Stomach (tissue), 4 donors: Measurements from ENCODE around the gene PANX3.

Experiments
- EP300 ChIP-seq: sonication (generic); formaldehyde crosslinking; IDR thresholded peaks from one replicate; pipeline ENCODE4 v1.6.1; 2017; ENCODE audit warnings: antibody characterized with exemption
- POLR2A ChIP-seq, 4 donors: fragments of 450-650 bp; IDR thresholded peaks; one replicate each; pipeline ENCODE4 v1.6.1; 2016; ENCODE audit warnings: antibody characterized with exemption in 4 of 4, control low read depth in 2 of 4, mild to moderate bottlenecking in 1 of 4, moderate library complexity in 1 of 4
- POLR2AphosphoS5 ChIP-seq, 3 donors: sonication (generic); formaldehyde crosslinking; IDR thresholded peaks; one replicate each; pipeline ENCODE4 v1.6.1; 2016; ENCODE audit warnings: antibody characterized with exemption in 3 of 3
- TF ChIP-seq, protein P1 (sequence below), 7 experiments: fragments of 450-650 bp in 4 of 7; fragments of 200-600 bp in 3 of 7; sonication (generic) in 3 of 7; IDR thresholded peaks; one replicate each; pipeline ENCODE4 v1.5.1; 2016 to 2019; ENCODE audit warnings: antibody characterized with exemption in 7 of 7, control low read depth in 2 of 7, mild to moderate bottlenecking in 1 of 7

DNA sequence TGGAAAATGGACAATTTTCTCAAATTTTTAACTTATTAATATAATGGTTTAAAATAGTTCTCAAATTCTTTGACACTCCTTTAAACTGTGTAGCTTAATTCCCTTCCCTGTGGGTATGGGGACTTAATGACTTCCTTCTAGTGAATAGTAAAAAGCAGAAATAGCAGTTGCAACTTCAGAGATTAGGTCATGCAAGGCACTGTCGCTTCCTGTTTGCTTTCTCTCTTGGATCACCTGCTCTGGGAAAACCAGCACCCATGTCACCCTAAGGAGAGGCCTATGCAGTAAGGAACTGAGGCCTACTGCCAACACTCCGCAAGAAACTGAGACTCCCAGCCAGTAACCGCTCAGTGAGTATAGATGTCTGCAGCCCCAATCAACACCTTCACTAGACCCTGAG lies 5.5 kb upstream of the PANX3 start:
- TF ChIP-seq, protein P1, sequence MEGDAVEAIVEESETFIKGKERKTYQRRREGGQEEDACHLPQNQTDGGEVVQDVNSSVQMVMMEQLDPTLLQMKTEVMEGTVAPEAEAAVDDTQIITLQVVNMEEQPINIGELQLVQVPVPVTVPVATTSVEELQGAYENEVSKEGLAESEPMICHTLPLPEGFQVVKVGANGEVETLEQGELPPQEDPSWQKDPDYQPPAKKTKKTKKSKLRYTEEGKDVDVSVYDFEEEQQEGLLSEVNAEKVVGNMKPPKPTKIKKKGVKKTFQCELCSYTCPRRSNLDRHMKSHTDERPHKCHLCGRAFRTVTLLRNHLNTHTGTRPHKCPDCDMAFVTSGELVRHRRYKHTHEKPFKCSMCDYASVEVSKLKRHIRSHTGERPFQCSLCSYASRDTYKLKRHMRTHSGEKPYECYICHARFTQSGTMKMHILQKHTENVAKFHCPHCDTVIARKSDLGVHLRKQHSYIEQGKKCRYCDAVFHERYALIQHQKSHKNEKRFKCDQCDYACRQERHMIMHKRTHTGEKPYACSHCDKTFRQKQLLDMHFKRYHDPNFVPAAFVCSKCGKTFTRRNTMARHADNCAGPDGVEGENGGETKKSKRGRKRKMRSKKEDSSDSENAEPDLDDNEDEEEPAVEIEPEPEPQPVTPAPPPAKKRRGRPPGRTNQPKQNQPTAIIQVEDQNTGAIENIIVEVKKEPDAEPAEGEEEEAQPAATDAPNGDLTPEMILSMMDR (IDR thresholded peaks at IDR 0.05): no peak
- TF ChIP-seq POLR2A (IDR thresholded peaks at IDR 0.05) (no peak), EP300 (no peak), POLR2AphosphoS5 (IDR thresholded peaks at IDR 0.05) (no peak)
